PC-3 (cell line): ENCODE measurements around the gene HOXC10. TPM values are rescaled to one million over a fixed set of nuclear protein-coding genes. Genes with fewer than 3 reads are reported as not detected.
A peak's percentile ranks its signal among the peaks of the same experiment; 100 is the strongest.

Experiments
- ATAC-seq: fragments of 200-7000 bp; cut with Tn5 transposase; 2 replicates; pipeline ENCODE4 v1.9.1; 2020; ENCODE audit warnings: mild to moderate bottlenecking, moderate library complexity
- BruUV-seq: library from RNA; stranded (reverse); fragments of 400-500 nt; replicated peaks from 2 replicates; lab custom pipeline; 2021; lab: Mats Ljungman, UMichigan
- CTCF ChIA-PET: fragments of 300-600 bp; sonication (Branson Sonifier 250); formaldehyde crosslinking; loops from one replicate; lab custom pipeline; 2022; ENCODE audit warnings: antibody characterized with exemption; lab: Charles Lee
- POLR2A ChIA-PET: fragments of 300-600 bp; sonication (Branson Sonifier 250); formaldehyde crosslinking; loops from one replicate; lab custom pipeline; 2022; ENCODE audit warnings: antibody characterized with exemption; ENCODE audit not compliant: unreplicated experiment; lab: Charles Lee
- DNase-seq: peaks from one replicate; pipeline ENCODE4 v3.0.0-alpha.2; 2015
- H2AFZ ChIP-seq: fragments of 300-600 bp; sonication (generic); 2 replicates; pipeline ENCODE4 v1.6.0; 2016; ENCODE audit warnings: antibody characterized with exemption, low read length
- H3F3A ChIP-seq: fragments of 300-600 bp; sonication (generic); one replicate; pipeline ENCODE4 v1.6.0; 2017; ENCODE audit warnings: antibody characterized with exemption, low read length, control low read depth, mild to moderate bottlenecking; ENCODE audit not compliant: unreplicated experiment
- H3K27ac ChIP-seq: fragments of 300-600 bp; sonication (generic); 2 replicates; pipeline ENCODE4 v1.5.1; 2016; ENCODE audit warnings: mild to moderate bottlenecking, low read length
- H3K27me3 ChIP-seq: fragments of 300-600 bp; sonication (generic); 2 replicates; pipeline ENCODE4 v1.6.1; 2016; ENCODE audit warnings: low read length, mixed read lengths
- H3K36me3 ChIP-seq: fragments of 300-600 bp; sonication (generic); 2 replicates; pipeline ENCODE4 v1.6.1; 2016; ENCODE audit warnings: low read depth, mixed run types, low read length, mixed read lengths
- H3K4me1 ChIP-seq: fragments of 300-600 bp; sonication (generic); 2 replicates; pipeline ENCODE4 v1.5.1; 2016; ENCODE audit warnings: low read length; ENCODE audit not compliant: insufficient read depth
- H3K4me2 ChIP-seq: fragments of 300-600 bp; sonication (generic); 2 replicates; pipeline ENCODE4 v1.6.0; 2016; ENCODE audit warnings: low read length
- H3K4me3 ChIP-seq: fragments of 300-600 bp; sonication (generic); 2 replicates; pipeline ENCODE4 v1.5.1; 2016; ENCODE audit warnings: mild to moderate bottlenecking, low read length, mixed read lengths
- H3K79me2 ChIP-seq: fragments of 300-600 bp; sonication (generic); 2 replicates; pipeline ENCODE4 v1.6.1; 2017; ENCODE audit warnings: low read length, mixed read lengths
- H3K9ac ChIP-seq: fragments of 300-600 bp; sonication (generic); 2 replicates; pipeline ENCODE4 v1.6.0; 2016; ENCODE audit warnings: mild to moderate bottlenecking, low read length
- H3K9me2 ChIP-seq: fragments of 300-600 bp; sonication (generic); replicated peaks from 2 replicates; pipeline ENCODE4 v1.6.1; 2016; ENCODE audit warnings: mixed run types, low read length, mixed read lengths
- H3K9me3 ChIP-seq: fragments of 300-600 bp; sonication (generic); 2 replicates; pipeline ENCODE4 v1.6.1; 2016; ENCODE audit warnings: low read length, mixed read lengths
- H4K20me1 ChIP-seq: fragments of 300-600 bp; sonication (generic); 2 replicates; pipeline ENCODE4 v1.6.1; 2016; ENCODE audit warnings: low read length, mixed read lengths
- CTCF ChIP-seq: fragments of 300-600 bp; sonication (generic); conservative IDR thresholded peaks from 2 replicates; pipeline ENCODE4 v1.5.1; 2017; ENCODE audit warnings: antibody characterized with exemption, low read depth, mild to moderate bottlenecking, low read length
- EZH2 ChIP-seq: fragments of 300-600 bp; sonication (generic); IDR thresholded peaks from one replicate; pipeline ENCODE4 v1.6.1; 2017; ENCODE audit warnings: antibody characterized with exemption, mild to moderate bottlenecking, low read length; ENCODE audit not compliant: unreplicated experiment
- EZH2phosphoT487 ChIP-seq: fragments of 300-600 bp; sonication (generic); IDR thresholded peaks from 2 replicates; pipeline ENCODE4 v1.6.1; 2018; ENCODE audit warnings: mild to moderate bottlenecking, antibody characterized with exemption, low read length, borderline replicate concordance
- intact Hi-C: fragments of 100-400 bp; cut with micrococcal nuclease; formaldehyde crosslinking; loops from 2 replicates; pipeline ENCODE4 v1.9.0; 2023
- total RNA-seq: library from RNA; depleted of rRNA; stranded (reverse); fragments of >200 nt; gene quantifications from 2 replicates; pipeline ENCODE4 v1.2.3, GENCODE V29; 2014

HOXC10 gene
- total RNA-seq, 1 experiment from 2014 or later = 0.69 TPM

- no peak overlapping the region for H3K27ac ChIP-seq
- TF ChIP-seq EZH2phosphoT487 = no peak
- TF ChIP-seq EZH2 = no peak
- TF ChIP-seq CTCF = no peak
- H3K4me2 ChIP-seq = no peak overlapping the region
- intact Hi-C loops = no loop called here
- no peaks in the 10 kb centered on the region for H3K9me2 ChIP-seq
- BruUV-seq = no TSS peak
- no peaks in the 10 kb centered on the region for H4K20me1 ChIP-seq
- ATAC-seq (no peak), DNase-seq (no peak)
- no peaks in the 10 kb centered on the region for H3K27me3 ChIP-seq
- ChIA-PET POLR2A (no interaction called here), CTCF (no interaction called here)
- peaks cover 11% of the 10 kb centered on the region for H3K4me1 ChIP-seq
- H3K9me3 ChIP-seq = no peaks in the 10 kb centered on the region
- H3K9ac ChIP-seq = no peak overlapping the region
- H3F3A ChIP-seq = no peaks in the 10 kb centered on the region
- H3K4me3 ChIP-seq = no peak overlapping the region
- H3K36me3 ChIP-seq = no peaks in the 10 kb centered on the region
- no peak overlapping the region for H2AFZ ChIP-seq
- H3K79me2 ChIP-seq = peaks cover 10% of the 10 kb centered on the region; the same call in 1 of the 2 replicates
Measured at GRCh38 chr12:54002915-54003389, 18.0 kb downstream of the HOXC10 start.

- Histone ChIP-seq H3K9me2 (no peaks in the 10 kb centered on the region), H3K36me3 (no peaks in the 10 kb centered on the region), H2AFZ (no peak overlapping the region), H3K9ac (no peak overlapping the region), H4K20me1 (no peaks in the 10 kb centered on the region), H3K9me3 (no peaks in the 10 kb centered on the region), H3K4me1 (peaks cover 12% of the 10 kb centered on the region), H3K27me3 (no peaks in the 10 kb centered on the region), H3K4me2 (no peak overlapping the region), H3K27ac (no peak overlapping the region), H3F3A (no peaks in the 10 kb centered on the region), H3K79me2 (peaks cover 6% of the 10 kb centered on the region; the same call in 1 of the 2 replicates), H3K4me3 (no peak overlapping the region)
- DNase-seq (no peak), ATAC-seq (no peak)
- TF ChIP-seq CTCF (no peak), EZH2 (no peak), EZH2phosphoT487 (no peak)
- no TSS peak for BruUV-seq
- POLR2A ChIA-PET = no interaction called here
- CTCF ChIA-PET = interaction anchor here (0.7 to 1.0 kb wide), 2 partner anchors 205 to 878 kb away, joined by 3 to 5 read pairs; no protein-coding TSS in a partner anchor
- intact Hi-C loops = no loop called here
Measured at GRCh38 chr12:54003625-54004024, 18.7 kb downstream of the HOXC10 start.

GRCh38 chr12:54004063-54004840, 19.3 kb downstream of the HOXC10 start:
- no peaks in the 10 kb centered on the region for H3K36me3 ChIP-seq
- no peak overlapping the region for H3K9ac ChIP-seq
- CTCF ChIA-PET = interaction anchor here (0.7 to 1.0 kb wide), 2 partner anchors 204 to 877 kb away, joined by 3 to 5 read pairs; no protein-coding TSS in a partner anchor
- POLR2A ChIA-PET = no interaction called here
- no peaks in the 10 kb centered on the region for H3F3A ChIP-seq
- no peaks in the 10 kb centered on the region for H3K27me3 ChIP-seq
- TF ChIP-seq CTCF (peak; percentile 35; the same call in 1 of the 2 replicates), EZH2 (no peak)
- H3K4me2 ChIP-seq = no peak overlapping the region
- no peak for DNase-seq
- H3K79me2 ChIP-seq = peaks cover 7% of the 10 kb centered on the region
- no peak overlapping the region for H3K27ac ChIP-seq
- no peak overlapping the region for H2AFZ ChIP-seq
- intact Hi-C loops = no loop called here
- H3K4me1 ChIP-seq = peaks cover 10% of the 10 kb centered on the region; the same call in 1 of the 2 replicates
- H3K9me2 ChIP-seq = no peaks in the 10 kb centered on the region
- H3K9me3 ChIP-seq = no peaks in the 10 kb centered on the region
- H3K4me3 ChIP-seq = no peak overlapping the region
- H4K20me1 ChIP-seq = no peaks in the 10 kb centered on the region
- no peak for ATAC-seq
- BruUV-seq = no TSS peak
